Measurements from ENCODE around the gene LYRM4.

The LYRM4 gene

GRCh38 chr6:5205877-5206850 lies 54.6 kb downstream of the LYRM4 start:
- DNase-seq: peak; percentile 55

- no peak for DNase-seq
These were observed 55.7 kb downstream of the LYRM4 start for GRCh38 chr6:5205035-5205507.

- no peak for DNase-seq
These were observed 56.4 kb downstream of the LYRM4 start for GRCh38 chr6:5204376-5204775.

GRCh38 chr6:5203546-5203945 lies 57.2 kb downstream of the LYRM4 start:
- DNase-seq: no peak

- no peak for DNase-seq
These were observed 57.8 kb downstream of the LYRM4 start for GRCh38 chr6:5202941-5203340.

- no peak for DNase-seq
These were observed 58.5 kb downstream of the LYRM4 start for GRCh38 chr6:5202206-5202605.

GRCh38 chr6:5201271-5201670 lies 59.5 kb downstream of the LYRM4 start:
- no peak for DNase-seq

- no peak for DNase-seq
These were observed 61.0 kb downstream of the LYRM4 start for GRCh38 chr6:5199702-5200101.

GRCh38 chr6:5199283-5199682 lies 61.5 kb downstream of the LYRM4 start:
- no peak for DNase-seq

GRCh38 chr6:5197084-5197483 lies 63.7 kb downstream of the LYRM4 start:
- no peak for DNase-seq

GRCh38 chr6:5192135-5192794 lies 68.5 kb downstream of the LYRM4 start:
- no peak for DNase-seq

GRCh38 chr6:5191722-5192121 lies 69.0 kb downstream of the LYRM4 start:
- DNase-seq: no peak

GRCh38 chr6:5191222-5191621 lies 69.5 kb downstream of the LYRM4 start:
- no peak for DNase-seq

GRCh38 chr6:5190507-5190906 lies 70.2 kb downstream of the LYRM4 start:
- no peak for DNase-seq

GRCh38 chr6:5188646-5189045 lies 72.1 kb downstream of the LYRM4 start:
- no peak for DNase-seq

GRCh38 chr6:5184878-5185277 lies 75.9 kb downstream of the LYRM4 start:
- no peak for DNase-seq

GRCh38 chr6:5184218-5184617 lies 76.5 kb downstream of the LYRM4 start:
- no peak for DNase-seq

GRCh38 chr6:5181510-5182317 lies 79.0 kb downstream of the LYRM4 start:
- no peak for DNase-seq

- DNase-seq: no peak
These were observed 80.1 kb downstream of the LYRM4 start for GRCh38 chr6:5180636-5181035.

GRCh38 chr6:5179917-5180316 lies 80.8 kb downstream of the LYRM4 start:
- no peak for DNase-seq

- no peak for DNase-seq
These were observed 81.9 kb downstream of the LYRM4 start for GRCh38 chr6:5178806-5179205.

- no peak for DNase-seq
These were observed 85.1 kb downstream of the LYRM4 start for GRCh38 chr6:5175635-5176034.
